HG03457 (cell line): Measurements from ENCODE around the gene RPP40.
"Not testable (repeated sequence)": the region's sequence is repeated elsewhere in the genome, so short reads cannot be mapped to it uniquely, and the experiment has no call there.

Source experiments
- ATAC-seq: cut with Tn5 transposase; IDR thresholded peaks from one replicate; pipeline ENCODE4 v1.9.1; 2021; ENCODE audit warnings: moderate number of reproducible peaks; ENCODE audit not compliant: unreplicated experiment

The RPP40 gene

GRCh38 chr6:5020142-5020541, 16.3 kb upstream of the RPP40 start:
- no peak for ATAC-seq

GRCh38 chr6:5014072-5014561, 10.3 kb upstream of the RPP40 start:
- no peak for ATAC-seq

- ATAC-seq: no peak
These were observed 8.7 kb upstream of the RPP40 start for GRCh38 chr6:5012519-5012918.

- no peak for ATAC-seq
These were observed 7.5 kb upstream of the RPP40 start for GRCh38 chr6:5011346-5011745.

- no peak for ATAC-seq
These were observed 3.7 kb upstream of the RPP40 start for GRCh38 chr6:5007531-5007930.

GRCh38 chr6:5006222-5006621, 2.4 kb upstream of the RPP40 start:
- no peak for ATAC-seq

- not testable (repeated sequence) for ATAC-seq
These were observed 1.2 kb upstream of the RPP40 start for GRCh38 chr6:5005038-5005433.

GRCh38 chr6:5004373-5005037, 668 bp upstream of the RPP40 start:
- ATAC-seq: no peak

- ATAC-seq: no peak
These were observed 4.3 kb downstream of the RPP40 start for GRCh38 chr6:4999586-4999985.

GRCh38 chr6:4997862-4998261, 6.0 kb downstream of the RPP40 start:
- ATAC-seq: no peak

GRCh38 chr6:4994741-4995140, 9.1 kb downstream of the RPP40 start:
- no peak for ATAC-seq

GRCh38 chr6:4987432-4987831, 16.4 kb downstream of the RPP40 start:
- ATAC-seq: no peak

- ATAC-seq: no peak
These were observed 16.8 kb downstream of the RPP40 start for GRCh38 chr6:4986999-4987398.

GRCh38 chr6:4983322-4983721, 20.5 kb downstream of the RPP40 start:
- ATAC-seq: no peak

GRCh38 chr6:4981761-4982160, 22.1 kb downstream of the RPP40 start:
- ATAC-seq: no peak

- ATAC-seq: no peak
These were observed 24.4 kb downstream of the RPP40 start for GRCh38 chr6:4979426-4979825.

GRCh38 chr6:4977468-4977867, 26.4 kb downstream of the RPP40 start:
- no peak for ATAC-seq

GRCh38 chr6:4975506-4975905, 28.3 kb downstream of the RPP40 start:
- ATAC-seq: no peak

GRCh38 chr6:4974962-4975361, 28.9 kb downstream of the RPP40 start:
- ATAC-seq: no peak

- no peak for ATAC-seq
These were observed 29.7 kb downstream of the RPP40 start for GRCh38 chr6:4973982-4974745.

- ATAC-seq: no peak
These were observed 30.4 kb downstream of the RPP40 start for GRCh38 chr6:4973415-4973814.

GRCh38 chr6:4972438-4972837, 31.4 kb downstream of the RPP40 start:
- ATAC-seq: no peak
